Neuronal stem cell (in vitro differentiated cells): ENCODE results near the gene BCOR.
A peak's percentile ranks its signal among the peaks of the same experiment; 100 is the strongest.

Source experiments
- DNase-seq: peaks from one replicate; pipeline ENCODE4 v3.0.0-alpha.2; 2013; ENCODE audit warnings: low spot score
- H2AFZ ChIP-seq: one replicate; pipeline ENCODE4 v1.6.1; 2013; ENCODE audit warnings: mild to moderate bottlenecking, low read length, inconsistent platforms
- H2AK5ac ChIP-seq: 2 replicates; pipeline ENCODE4 v1.6.1; 2013; ENCODE audit warnings: low read depth, mild to moderate bottlenecking, inconsistent platforms, low read length, moderate library complexity, mixed read lengths
- H2BK120ac ChIP-seq: 2 replicates; pipeline ENCODE4 v1.6.1; 2013; ENCODE audit warnings: low read depth, mild to moderate bottlenecking, inconsistent platforms, low read length, moderate library complexity, mixed read lengths
- H2BK12ac ChIP-seq: one replicate; pipeline ENCODE4 v1.6.1; 2013; ENCODE audit warnings: low read length, inconsistent platforms
- H2BK15ac ChIP-seq: 2 replicates; pipeline ENCODE4 v1.6.1; 2013; ENCODE audit warnings: mild to moderate bottlenecking, low read length, inconsistent platforms, mixed read lengths
- H2BK5ac ChIP-seq: one replicate; pipeline ENCODE4 v1.6.1; 2013; ENCODE audit warnings: inconsistent platforms, mild to moderate bottlenecking, low read length, moderate library complexity
- H3K14ac ChIP-seq: one replicate; pipeline ENCODE4 v1.6.1; 2013; ENCODE audit warnings: low read length, inconsistent platforms
- H3K18ac ChIP-seq: 2 replicates; pipeline ENCODE4 v1.6.1; 2013; ENCODE audit warnings: low read length, inconsistent platforms
- H3K23ac ChIP-seq: 2 replicates; pipeline ENCODE4 v1.6.1; 2013; ENCODE audit warnings: low read depth, mild to moderate bottlenecking, mixed read lengths, low read length, inconsistent platforms; ENCODE audit not compliant: poor library complexity
- H3K27ac ChIP-seq: replicated peaks from 3 replicates; pipeline ENCODE4 v1.5.1; 2013; ENCODE audit warnings: low read length, inconsistent platforms
- H3K27me3 ChIP-seq, 3 experiments: 2 replicates each; pipeline ENCODE4 v1.6.1; 2013; ENCODE audit warnings: low read length in 3 of 3, mild to moderate bottlenecking in 2 of 3, inconsistent platforms in 1 of 3, low read depth in 1 of 3, mixed read lengths in 1 of 3, moderate library complexity in 1 of 3; ENCODE audit not compliant: control insufficient read depth in 3 of 3, insufficient read depth in 3 of 3
- H3K36me3 ChIP-seq, 2 donors: replicated peaks in 1 of 2; 2 replicates each; pipeline ENCODE4 v1.6.1; 2013; ENCODE audit warnings: low read length in 2 of 2; ENCODE audit not compliant: control insufficient read depth in 2 of 2, insufficient read depth in 2 of 2
- H3K4ac ChIP-seq: 2 replicates; pipeline ENCODE4 v1.6.1; 2013; ENCODE audit warnings: inconsistent platforms, mild to moderate bottlenecking, low read length, moderate library complexity
- H3K4me1 ChIP-seq, 2 donors: 1 replicate in 1 of 2; 2 replicates in 1 of 2; pipeline ENCODE4 v1.6.1; 2013; ENCODE audit warnings: low read length in 2 of 2, low read depth in 1 of 2; ENCODE audit not compliant: control insufficient read depth in 2 of 2, insufficient read depth in 1 of 2
- H3K4me2 ChIP-seq: one replicate; pipeline ENCODE4 v1.6.1; 2013; ENCODE audit warnings: mild to moderate bottlenecking, low read length, inconsistent platforms; ENCODE audit not compliant: insufficient read depth, poor library complexity, severe bottlenecking
- H3K4me3 ChIP-seq, 2 donors: 2 replicates each; pipeline ENCODE4 v1.5.1; 2013; ENCODE audit warnings: low read length in 2 of 2, mild to moderate bottlenecking in 2 of 2, inconsistent platforms in 1 of 2, moderate library complexity in 1 of 2
- H3K79me1 ChIP-seq: one replicate; pipeline ENCODE4 v1.6.1; 2013; ENCODE audit warnings: low read depth, mild to moderate bottlenecking, inconsistent platforms, low read length, moderate library complexity
- H3K9ac ChIP-seq: one replicate; pipeline ENCODE4 v1.6.1; 2013; ENCODE audit warnings: mild to moderate bottlenecking, low read depth, low read length, inconsistent platforms; ENCODE audit not compliant: poor library complexity
- H3K9me3 ChIP-seq, 2 donors: replicated peaks in 1 of 2; 2 replicates each; pipeline versions ENCODE3 to v1.6.1; 2013; ENCODE audit warnings: low read length in 2 of 2, mild to moderate bottlenecking in 2 of 2, inconsistent platforms in 1 of 2, low read depth in 1 of 2, mixed read lengths in 1 of 2, moderate library complexity in 1 of 2; ENCODE audit not compliant: control insufficient read depth in 2 of 2, insufficient read depth in 1 of 2
- H4K8ac ChIP-seq: one replicate; pipeline ENCODE4 v1.6.1; 2013; ENCODE audit warnings: low read depth, mild to moderate bottlenecking, inconsistent platforms, low read length, moderate library complexity
- H4K91ac ChIP-seq: one replicate; pipeline ENCODE4 v1.6.1; 2013; ENCODE audit warnings: low read length, low read depth, mild to moderate bottlenecking, inconsistent platforms; ENCODE audit not compliant: poor library complexity
- WGBS, 2 donors: extraction: QIAGEN DNeasy Blood & Tissue Kit; methylation state at CpG; one replicate each; pipeline ENCODE4 v1.1.7; 2013; ENCODE audit warnings: missing lambda C conversion rate in 2 of 2, mixed read lengths in 1 of 2; ENCODE audit not compliant: insufficient read length in 2 of 2, insufficient replicate concordance in 1 of 2; ENCODE audit errors: extremely low coverage in 2 of 2; 5-methylcytosine and 5-hydroxymethylcytosine counted together

The BCOR gene

DNA sequence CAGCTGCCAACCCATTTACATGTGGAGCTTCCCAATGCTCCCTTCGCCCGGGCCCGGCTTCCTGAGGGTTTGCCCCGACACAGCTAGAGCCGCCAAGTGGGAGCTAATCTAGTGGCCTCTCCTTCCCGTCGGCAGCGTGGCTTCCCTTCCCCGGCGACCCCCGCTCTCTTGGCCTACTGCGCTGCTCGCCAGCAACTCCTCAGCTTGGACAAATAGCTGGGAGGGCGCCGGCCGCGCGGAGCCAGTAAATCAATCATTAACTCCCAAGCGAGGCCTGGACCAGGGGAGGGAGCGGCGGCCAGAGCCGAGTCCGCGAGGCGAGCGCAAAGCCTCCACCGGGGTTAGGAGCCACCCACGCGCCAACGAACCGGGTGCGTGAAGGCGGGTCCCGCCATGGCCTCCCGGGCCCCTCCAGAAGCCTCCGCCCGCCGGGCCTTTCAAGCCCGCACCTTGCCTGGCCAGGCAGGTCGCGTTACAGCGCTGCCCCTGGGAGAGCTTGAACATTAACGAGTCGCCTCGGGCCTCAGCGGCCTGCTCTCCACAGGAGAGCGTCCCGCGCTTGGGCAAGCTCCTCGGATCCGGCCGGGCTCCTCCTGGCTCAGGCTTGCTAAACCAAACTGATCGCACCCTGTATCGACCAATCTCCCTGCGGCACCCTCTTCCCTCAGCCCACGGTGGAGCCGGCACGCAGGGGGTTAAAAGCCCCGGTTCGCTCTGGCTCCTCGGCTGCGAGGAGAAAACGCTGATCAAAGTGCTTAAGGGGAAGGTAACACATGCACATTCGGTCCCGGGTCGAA is 10.6 kb upstream of the BCOR start:
- Histone ChIP-seq H2BK15ac (no peak overlapping the region), H4K8ac (no peak overlapping the region), H3K4me2 (peak overlapping the region; percentile 62), H3K14ac (no peak overlapping the region), H3K4me3 (peak overlapping the region; percentile 61 to 79), H3K27me3 (peaks cover 0 to 13% (median 0%) of the 10 kb centered on the region in 3 experiments), H2BK5ac (no peak overlapping the region), H3K36me3 (no peaks in the 10 kb centered on the region), H3K27ac (no peak overlapping the region), H3K4me1 (peaks cover 5 to 9% of the 10 kb centered on the region in 2 donors), H3K79me1 (peaks cover 5% of the 10 kb centered on the region), H3K9ac (peak overlapping the region; percentile 70), H2AK5ac (no peak overlapping the region), H3K4ac (no peak overlapping the region), H2BK12ac (no peak overlapping the region), H3K9me3 (no peaks in the 10 kb centered on the region), H4K91ac (no peak overlapping the region), H3K23ac (no peak overlapping the region), H2AFZ (peak overlapping the region; percentile 62), H3K18ac (peak overlapping the region; percentile 91), H2BK120ac (no peak overlapping the region)
- WGBS, 2 donors: no CpG with 5 or more reads among the region's 66 CpGs
- DNase-seq: no peak

DNA sequence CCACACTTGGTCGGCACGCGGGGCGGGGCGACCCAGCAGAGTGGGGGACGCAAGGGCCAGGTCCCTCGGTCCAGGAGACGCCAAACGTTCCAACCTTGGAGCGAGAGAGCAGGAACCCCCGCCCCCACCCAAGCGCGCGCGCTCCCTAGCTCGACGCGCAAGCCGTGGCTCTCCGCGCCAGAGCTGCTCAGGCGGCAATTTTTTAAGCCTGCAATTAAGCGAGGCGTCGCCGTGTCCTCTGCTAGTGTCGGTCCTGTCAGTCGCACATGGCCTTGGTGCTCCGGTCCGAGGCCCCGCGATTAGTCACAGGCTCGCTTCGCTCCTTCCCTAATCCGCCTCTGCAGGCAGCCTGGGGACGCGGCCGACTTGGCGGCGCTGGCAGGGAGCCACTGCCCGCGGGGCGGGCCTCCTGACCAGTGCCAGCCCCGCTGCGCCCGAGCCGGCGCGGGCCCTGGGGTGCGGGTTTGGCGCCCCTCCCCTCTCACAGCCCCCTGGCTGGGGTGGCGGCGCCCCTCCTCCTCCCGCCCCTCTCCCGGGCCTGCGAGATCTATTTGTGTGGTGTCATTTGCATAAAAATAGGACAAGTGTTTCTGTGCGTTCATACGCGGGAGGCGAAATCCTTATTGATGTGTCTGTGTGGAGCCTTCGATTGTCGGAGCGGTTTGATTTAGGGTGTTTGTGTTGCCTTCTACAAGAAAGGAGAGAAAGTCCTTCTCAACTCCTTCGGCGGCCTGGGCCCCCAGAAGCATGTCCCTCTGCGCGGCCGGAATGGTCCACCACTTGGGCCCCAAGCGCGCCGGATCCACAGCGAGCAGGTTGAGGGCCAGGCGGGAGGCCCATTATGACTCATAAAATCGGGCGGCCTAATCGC is 9.8 kb upstream of the BCOR start:
- peak overlapping the region; percentile 91 for H3K18ac ChIP-seq
- H3K9me3 ChIP-seq: no peaks in the 10 kb centered on the region
- peaks cover 10 to 13% of the 10 kb centered on the region in 2 donors for H3K4me1 ChIP-seq
- no peak overlapping the region for H2BK120ac ChIP-seq
- DNase-seq: no peak
- H3K14ac ChIP-seq: no peak overlapping the region
- peak overlapping the region; percentile 62 for H2AFZ ChIP-seq
- H4K91ac ChIP-seq: no peak overlapping the region
- no peak overlapping the region for H3K27ac ChIP-seq
- no peak overlapping the region for H2BK12ac ChIP-seq
- H4K8ac ChIP-seq: no peak overlapping the region
- H3K9ac ChIP-seq: no peak overlapping the region
- no peak overlapping the region for H3K4ac ChIP-seq
- H2BK15ac ChIP-seq: no peak overlapping the region
- H3K23ac ChIP-seq: no peak overlapping the region
- peak overlapping the region; percentile 56 for H3K4me2 ChIP-seq
- no peaks in the 10 kb centered on the region for H3K36me3 ChIP-seq
- H3K79me1 ChIP-seq: peaks cover 5% of the 10 kb centered on the region
- no peak overlapping the region for H2BK5ac ChIP-seq
- H3K27me3 ChIP-seq: peaks cover 0 to 15% (median 0%) of the 10 kb centered on the region in 3 experiments
- no CpG with 5 or more reads among the region's 76 CpGs for WGBS, 2 donors
- no peak overlapping the region for H2AK5ac ChIP-seq
- H3K4me3 ChIP-seq: peak overlapping the region; percentile 16 to 61

DNA sequence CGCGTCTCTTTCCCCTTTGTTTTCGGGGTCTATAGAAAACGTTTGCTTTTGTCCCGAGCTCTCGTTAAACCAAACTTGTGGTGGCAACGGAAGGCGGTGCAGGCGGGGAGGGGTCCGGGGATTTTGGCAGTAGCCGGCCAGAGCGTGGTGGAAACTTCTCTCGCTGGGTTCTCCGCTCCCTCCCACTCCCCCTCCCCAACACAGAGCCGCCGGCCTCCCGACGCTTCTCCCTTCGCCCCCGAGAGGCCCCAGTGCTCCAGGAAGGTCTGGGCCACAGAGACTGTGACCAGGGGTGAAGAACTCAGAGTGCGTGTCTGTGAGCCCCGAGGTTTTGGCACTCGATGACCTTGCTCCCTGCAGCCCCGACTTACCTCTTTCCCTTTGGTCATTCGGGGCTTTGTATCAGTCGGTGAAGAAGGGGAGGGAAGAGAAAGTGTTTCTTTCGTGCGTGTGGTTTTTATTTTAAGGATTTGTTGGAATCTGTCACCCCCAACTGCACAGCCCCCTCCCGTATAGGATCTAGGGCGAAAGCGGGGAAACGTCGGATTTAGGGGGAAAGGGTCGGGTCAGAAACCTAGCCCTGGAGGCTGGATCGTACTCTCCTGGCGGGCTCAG is 9.0 kb upstream of the BCOR start:
- no peak overlapping the region for H2BK12ac ChIP-seq
- no peak overlapping the region for H2AK5ac ChIP-seq
- H2BK15ac ChIP-seq: no peak overlapping the region
- H3K36me3 ChIP-seq: no peaks in the 10 kb centered on the region
- no peak overlapping the region for H3K27ac ChIP-seq
- H2BK5ac ChIP-seq: no peak overlapping the region
- no CpG with 5 or more reads among the region's 36 CpGs for WGBS, 2 donors
- peaks cover 0 to 15% (median 0%) of the 10 kb centered on the region in 3 experiments for H3K27me3 ChIP-seq
- peak overlapping the region; percentile 46 to 61 for H3K4me3 ChIP-seq
- H3K4me2 ChIP-seq: peak overlapping the region; percentile 56
- H4K91ac ChIP-seq: no peak overlapping the region
- H3K14ac ChIP-seq: no peak overlapping the region
- no peak overlapping the region for H4K8ac ChIP-seq
- no peak overlapping the region for H3K9ac ChIP-seq
- no peak for DNase-seq
- H3K9me3 ChIP-seq: no peaks in the 10 kb centered on the region
- H3K4ac ChIP-seq: no peak overlapping the region
- H2BK120ac ChIP-seq: no peak overlapping the region
- H2AFZ ChIP-seq: peak overlapping the region; percentile 62
- peaks cover 11 to 19% of the 10 kb centered on the region in 2 donors for H3K4me1 ChIP-seq
- peaks cover 5% of the 10 kb centered on the region for H3K79me1 ChIP-seq
- no peak overlapping the region for H3K23ac ChIP-seq
- peak overlapping the region; percentile 91 for H3K18ac ChIP-seq
